Upper lobe of right lung (tissue), 1 donor: Measurements from ENCODE around the gene CFAP298. TPM values are rescaled to one million over a fixed set of nuclear protein-coding genes. Genes with fewer than 3 reads are reported as not detected.
"Not testable (repeated sequence)": the region's sequence is repeated elsewhere in the genome, so short reads cannot be mapped to it uniquely, and the experiment has no call there.

Experiments used
- ATAC-seq: fragments of 200-7000 bp; cut with Tn5 transposase; one replicate; pipeline ENCODE4 v1.9.1; 2020; ENCODE audit warnings: mild to moderate bottlenecking, moderate library complexity
- DNase-seq: peaks from one replicate; pipeline ENCODE4 v3.0.0-alpha.2; 2020
- H3K27ac ChIP-seq: fragments of 200-600 bp; one replicate; pipeline ENCODE4 v1.8.0; 2022
- H3K27me3 ChIP-seq: fragments of 200-600 bp; one replicate; pipeline ENCODE4 v1.8.0; 2022; ENCODE audit warnings: mild to moderate bottlenecking
- H3K36me3 ChIP-seq: fragments of 200-600 bp; one replicate; pipeline ENCODE4 v1.8.0; 2022
- H3K4me1 ChIP-seq: fragments of 200-600 bp; one replicate; pipeline ENCODE4 v1.8.0; 2022
- H3K4me3 ChIP-seq: fragments of 200-600 bp; one replicate; pipeline ENCODE4 v1.8.0; 2022; ENCODE audit warnings: mild to moderate bottlenecking
- H3K9me3 ChIP-seq: fragments of 200-600 bp; one replicate; pipeline ENCODE4 v1.8.0; 2022
- CTCF ChIP-seq: fragments of 200-600 bp; IDR thresholded peaks from one replicate; pipeline ENCODE4 v1.8.0; 2022; ENCODE audit warnings: antibody characterized with exemption
- intact Hi-C: fragments of 100-400 bp; cut with DNase I; formaldehyde crosslinking; loops from one replicate; pipeline ENCODE4 v1.11.0; 2022
- total RNA-seq: library from RNA; stranded (reverse); fragmentation: NEBNext Ultra II Directional; extraction: Animal tissue kit (Norgen Biotek cat#: 25700); gene quantifications from one replicate; pipeline ENCODE4 v1.2.1, GENCODE V29; 2021
- donor health status: DM: no; HTN: yes; CAD: no; lungs with severe emphysema.

Gene CFAP298
- total RNA-seq, 1 donor from 2014 or later: 30.7 TPM

GRCh38 chr21:32562426-32562825 is 49.8 kb downstream of the CFAP298 start:
- H3K9me3 ChIP-seq: no peaks in the 10 kb centered on the region
- ATAC-seq (peak; percentile 46), DNase-seq (no peak)
- peak; percentile 45 for TF ChIP-seq CTCF
- no peaks in the 10 kb centered on the region for H3K27me3 ChIP-seq
- no peaks in the 10 kb centered on the region for H3K4me1 ChIP-seq
- no peaks in the 10 kb centered on the region for H3K36me3 ChIP-seq
- no peak overlapping the region for H3K4me3 ChIP-seq
- H3K27ac ChIP-seq: no peak overlapping the region
- intact Hi-C loops: no loop called here

GRCh38 chr21:32561476-32561875 is 50.7 kb downstream of the CFAP298 start:
- ATAC-seq, intact Hi-C loops, DNase-seq: not testable (repeated sequence)

GRCh38 chr21:32560896-32561295 is 51.3 kb downstream of the CFAP298 start:
- intact Hi-C loops: no loop called here
- no peak for DNase-seq
- no peak for TF ChIP-seq CTCF

More at GRCh38 chr21:32561476-32561875, 50.7 kb downstream of the CFAP298 start:
- not testable (repeated sequence) for H3K4me3 ChIP-seq, H3K27ac ChIP-seq, H3K9me3 ChIP-seq, H3K36me3 ChIP-seq, H3K27me3 ChIP-seq, H3K4me1 ChIP-seq

GRCh38 chr21:32559006-32559610 is 53.1 kb downstream of the CFAP298 start:
- Histone ChIP-seq H3K4me1 (no peaks in the 10 kb centered on the region), H3K4me3 (no peak overlapping the region), H3K27ac (no peak overlapping the region), H3K36me3 (no peaks in the 10 kb centered on the region), H3K9me3 (no peaks in the 10 kb centered on the region), H3K27me3 (no peaks in the 10 kb centered on the region)
- ATAC-seq (no peak), DNase-seq (no peak)
- no peak for TF ChIP-seq CTCF
- intact Hi-C loops: no loop called here

More at GRCh38 chr21:32560896-32561295, 51.3 kb downstream of the CFAP298 start:
- H3K9me3 ChIP-seq: no peaks in the 10 kb centered on the region
- ATAC-seq: no peak
- no peaks in the 10 kb centered on the region for H3K27me3 ChIP-seq
- no peak overlapping the region for H3K4me3 ChIP-seq
- no peaks in the 10 kb centered on the region for H3K4me1 ChIP-seq
- H3K27ac ChIP-seq: no peak overlapping the region
- no peaks in the 10 kb centered on the region for H3K36me3 ChIP-seq

GRCh38 chr21:32558106-32558505 is 54.1 kb downstream of the CFAP298 start:
- DNase-seq: no peak
- intact Hi-C loops: no loop called here
- Histone ChIP-seq H3K27ac (no peak overlapping the region), H3K4me3 (no peak overlapping the region), H3K9me3 (no peaks in the 10 kb centered on the region), H3K27me3 (no peaks in the 10 kb centered on the region), H3K36me3 (no peaks in the 10 kb centered on the region), H3K4me1 (no peaks in the 10 kb centered on the region)
- no peak for TF ChIP-seq CTCF
- ATAC-seq: no peak

GRCh38 chr21:32554832-32555638 is 57.1 kb downstream of the CFAP298 start:
- ATAC-seq: no peak
- intact Hi-C loops: no loop called here

More at GRCh38 chr21:32554832-32555638, 57.1 kb downstream of the CFAP298 start:
- Histone ChIP-seq H3K4me3 (no peak overlapping the region), H3K27me3 (no peaks in the 10 kb centered on the region), H3K4me1 (no peaks in the 10 kb centered on the region), H3K27ac (no peak overlapping the region), H3K9me3 (no peaks in the 10 kb centered on the region), H3K36me3 (no peaks in the 10 kb centered on the region)
- no peak for TF ChIP-seq CTCF
- no peak for DNase-seq
